Vagina (tissue), 2 donors: ENCODE results near the gene PRSS1.
"Not testable (repeated sequence)": the region's sequence is repeated elsewhere in the genome, so short reads cannot be mapped to it uniquely, and the experiment has no call there.

Source experiments
- POLR2A ChIP-seq, 2 donors: fragments of 450-650 bp; IDR thresholded peaks; one replicate each; pipeline ENCODE4 v1.6.1; 2017; ENCODE audit warnings: antibody characterized with exemption in 2 of 2, mild to moderate bottlenecking in 2 of 2, moderate library complexity in 2 of 2
- POLR2AphosphoS5 ChIP-seq, 2 donors: sonication (generic); formaldehyde crosslinking; IDR thresholded peaks; one replicate each; pipeline ENCODE4 v1.9.0; 2017; ENCODE audit warnings: antibody characterized with exemption in 2 of 2, mild to moderate bottlenecking in 2 of 2, low read depth in 1 of 2; ENCODE audit not compliant: insufficient read depth in 1 of 2
- TF ChIP-seq, protein P1 (sequence below), 3 experiments: fragments of 450-650 bp in 2 of 3; fragments of 200-600 bp in 1 of 3; sonication (generic) in 1 of 3; IDR thresholded peaks; one replicate each; pipeline ENCODE4 v1.5.1; 2017 to 2019; ENCODE audit warnings: antibody characterized with exemption in 3 of 3, mild to moderate bottlenecking in 2 of 3, moderate library complexity in 2 of 3

- TF ChIP-seq, protein P1, sequence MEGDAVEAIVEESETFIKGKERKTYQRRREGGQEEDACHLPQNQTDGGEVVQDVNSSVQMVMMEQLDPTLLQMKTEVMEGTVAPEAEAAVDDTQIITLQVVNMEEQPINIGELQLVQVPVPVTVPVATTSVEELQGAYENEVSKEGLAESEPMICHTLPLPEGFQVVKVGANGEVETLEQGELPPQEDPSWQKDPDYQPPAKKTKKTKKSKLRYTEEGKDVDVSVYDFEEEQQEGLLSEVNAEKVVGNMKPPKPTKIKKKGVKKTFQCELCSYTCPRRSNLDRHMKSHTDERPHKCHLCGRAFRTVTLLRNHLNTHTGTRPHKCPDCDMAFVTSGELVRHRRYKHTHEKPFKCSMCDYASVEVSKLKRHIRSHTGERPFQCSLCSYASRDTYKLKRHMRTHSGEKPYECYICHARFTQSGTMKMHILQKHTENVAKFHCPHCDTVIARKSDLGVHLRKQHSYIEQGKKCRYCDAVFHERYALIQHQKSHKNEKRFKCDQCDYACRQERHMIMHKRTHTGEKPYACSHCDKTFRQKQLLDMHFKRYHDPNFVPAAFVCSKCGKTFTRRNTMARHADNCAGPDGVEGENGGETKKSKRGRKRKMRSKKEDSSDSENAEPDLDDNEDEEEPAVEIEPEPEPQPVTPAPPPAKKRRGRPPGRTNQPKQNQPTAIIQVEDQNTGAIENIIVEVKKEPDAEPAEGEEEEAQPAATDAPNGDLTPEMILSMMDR (IDR thresholded peaks at IDR 0.05), result not testable (repeated sequence)
- not testable (repeated sequence) for TF ChIP-seq POLR2A (IDR thresholded peaks at IDR 0.05); POLR2AphosphoS5 (IDR thresholded peaks at IDR 0.05; ENCODE audit: insufficient read depth in 1 of 2, low read depth in 1 of 2)
These were observed 19.6 kb downstream of the PRSS1 start for GRCh38 chr7:142768885-142769284.
